WTC11 (cell line): Measurements from ENCODE around the gene ASB8. TPM values are rescaled to one million over a fixed set of nuclear protein-coding genes. Genes with fewer than 3 reads are reported as not detected.

ENCODE experiments used
- ATAC-seq: fragments of 200-7000 bp; cut with Tn5 transposase; 2 replicates; pipeline ENCODE4 v1.10.0; 2021; ENCODE audit warnings: mild to moderate bottlenecking, moderate library complexity
- CTCF ChIA-PET: fragments of 300-600 bp; sonication (Branson Sonifier 250); formaldehyde crosslinking; loops from one replicate; lab custom pipeline; 2021; ENCODE audit warnings: antibody characterized with exemption; lab: Charles Lee
- POLR2A ChIA-PET: fragments of 350-600 bp; sonication (Branson Sonifier 250); formaldehyde crosslinking; loops from one replicate; lab custom pipeline; 2021; ENCODE audit warnings: antibody characterized with exemption; lab: Charles Lee
- DNase-seq: peaks from one replicate; pipeline ENCODE4 v3.0.0; 2021; ENCODE audit warnings: low spot score
- H3K27ac Mint-ChIP-seq: 2 replicates; pipeline ENCODE4 v1.8.0; 2021; ENCODE audit warnings: mixed read lengths
- H3K27me3 Mint-ChIP-seq: 2 replicates; pipeline ENCODE4 v1.8.0; 2021; ENCODE audit warnings: low read depth, mild to moderate bottlenecking, moderate library complexity, mixed read lengths
- H3K36me3 Mint-ChIP-seq: 2 replicates; pipeline ENCODE4 v1.8.0; 2021; ENCODE audit warnings: mixed read lengths
- H3K4me1 Mint-ChIP-seq: 2 replicates; pipeline ENCODE4 v1.8.0; 2022; ENCODE audit warnings: mixed read lengths
- H3K4me3 Mint-ChIP-seq: 2 replicates; pipeline ENCODE4 v1.8.0; 2021; ENCODE audit warnings: mild to moderate bottlenecking, moderate library complexity, mixed read lengths
- H3K9me3 Mint-ChIP-seq: 2 replicates; pipeline ENCODE4 v1.8.0; 2021; ENCODE audit warnings: mixed read lengths
- ATF1 ChIP-seq: sonication (generic); formaldehyde crosslinking; IDR thresholded peaks from 2 replicates; pipeline ENCODE4 v1.8.1; 2023; ENCODE audit warnings: mild to moderate bottlenecking, moderate library complexity, missing genetic modification reagents
- CREB1 ChIP-seq: sonication (generic); formaldehyde crosslinking; IDR thresholded peaks from 2 replicates; pipeline ENCODE4 v1.8.0; 2023; ENCODE audit warnings: mild to moderate bottlenecking, missing genetic modification reagents
- FOXJ3 ChIP-seq: sonication (generic); formaldehyde crosslinking; IDR thresholded peaks from 2 replicates; pipeline ENCODE4 v1.9.0; 2021; ENCODE audit warnings: missing genetic modification reagents, mild to moderate bottlenecking, borderline replicate concordance
- GABPB1 ChIP-seq: sonication (generic); formaldehyde crosslinking; IDR thresholded peaks from 2 replicates; pipeline ENCODE4 v1.8.1; 2023; ENCODE audit warnings: mild to moderate bottlenecking, missing genetic modification reagents
- IRF2 ChIP-seq: sonication (generic); formaldehyde crosslinking; IDR thresholded peaks from 2 replicates; pipeline ENCODE4 v1.8.0; 2022; ENCODE audit warnings: low read depth, missing genetic modification reagents, borderline replicate concordance
- JAZF1 ChIP-seq: fragments of 250-450 bp; sonication (Bioruptor Pico); IDR thresholded peaks from 2 replicates; pipeline ENCODE4 v1.9.0; 2021; ENCODE audit warnings: moderate library complexity, mild to moderate bottlenecking, inconsistent platforms
- JUN ChIP-seq: sonication (generic); formaldehyde crosslinking; IDR thresholded peaks from 2 replicates; pipeline ENCODE4 v1.8.0; 2023; ENCODE audit warnings: mild to moderate bottlenecking, missing genetic modification reagents
- NR3C1 ChIP-seq: sonication (generic); formaldehyde crosslinking; conservative IDR thresholded peaks from 2 replicates; pipeline ENCODE4 v1.8.1; 2023; ENCODE audit warnings: low read depth, mild to moderate bottlenecking, missing genetic modification reagents
- TEAD1 ChIP-seq: sonication (generic); formaldehyde crosslinking; IDR thresholded peaks from 2 replicates; pipeline ENCODE4 v1.8.0; 2022; ENCODE audit warnings: mild to moderate bottlenecking, missing genetic modification reagents
- TEAD4 ChIP-seq: sonication (generic); formaldehyde crosslinking; IDR thresholded peaks from 2 replicates; pipeline ENCODE4 v1.8.0; 2022; ENCODE audit warnings: mild to moderate bottlenecking, missing genetic modification reagents
- USF1 ChIP-seq: sonication (generic); formaldehyde crosslinking; IDR thresholded peaks from 2 replicates; pipeline ENCODE4 v1.8.0; 2022; ENCODE audit warnings: mild to moderate bottlenecking, missing genetic modification reagents
- ZBTB21 ChIP-seq: sonication (generic); formaldehyde crosslinking; IDR thresholded peaks from 2 replicates; pipeline ENCODE4 v1.8.1; 2023; ENCODE audit warnings: mild to moderate bottlenecking, missing genetic modification reagents, borderline replicate concordance
- ZMAT4 ChIP-seq: fragments of 250-450 bp; sonication (Bioruptor Pico); IDR thresholded peaks from 2 replicates; pipeline ENCODE4 v1.9.0; 2021; ENCODE audit warnings: mild to moderate bottlenecking
- ZNF219 ChIP-seq: sonication (generic); formaldehyde crosslinking; IDR thresholded peaks from 2 replicates; pipeline ENCODE4 v1.8.0; 2023; ENCODE audit warnings: missing genetic modification reagents, mild to moderate bottlenecking, borderline replicate concordance
- ZNF232 ChIP-seq: sonication (generic); formaldehyde crosslinking; IDR thresholded peaks from 2 replicates; pipeline ENCODE4 v1.8.0; 2022; ENCODE audit warnings: mild to moderate bottlenecking, missing genetic modification reagents
- ZNF396 ChIP-seq: fragments of 250-450 bp; sonication (Bioruptor Pico); IDR thresholded peaks from 2 replicates; pipeline ENCODE4 v1.8.0; 2021; ENCODE audit warnings: mild to moderate bottlenecking, moderate library complexity, borderline replicate concordance
- ZNF425 ChIP-seq: fragments of 250-450 bp; sonication (Bioruptor Pico); conservative IDR thresholded peaks from 2 replicates; pipeline ENCODE4 v1.9.0; 2021; ENCODE audit warnings: mild to moderate bottlenecking
- ZNF671 ChIP-seq: fragments of 250-450 bp; sonication (Bioruptor Pico); IDR thresholded peaks from 2 replicates; pipeline ENCODE4 v1.8.0; 2021; ENCODE audit warnings: mild to moderate bottlenecking
- total RNA-seq: library from RNA; stranded (reverse); gene quantifications from 3 replicates; pipeline ENCODE4 v1.2.3, GENCODE V29; 2021
- TF ChIP-seq, protein P1 (sequence below): fragments of 250-450 bp; sonication (Bioruptor Pico); IDR thresholded peaks from 2 replicates; pipeline ENCODE4 v1.9.0; 2021; ENCODE audit warnings: moderate library complexity, mild to moderate bottlenecking, inconsistent platforms, borderline replicate concordance

The ASB8 gene
- total RNA-seq, 1 experiment from 2014 or later, result 7.4 TPM

DNA sequence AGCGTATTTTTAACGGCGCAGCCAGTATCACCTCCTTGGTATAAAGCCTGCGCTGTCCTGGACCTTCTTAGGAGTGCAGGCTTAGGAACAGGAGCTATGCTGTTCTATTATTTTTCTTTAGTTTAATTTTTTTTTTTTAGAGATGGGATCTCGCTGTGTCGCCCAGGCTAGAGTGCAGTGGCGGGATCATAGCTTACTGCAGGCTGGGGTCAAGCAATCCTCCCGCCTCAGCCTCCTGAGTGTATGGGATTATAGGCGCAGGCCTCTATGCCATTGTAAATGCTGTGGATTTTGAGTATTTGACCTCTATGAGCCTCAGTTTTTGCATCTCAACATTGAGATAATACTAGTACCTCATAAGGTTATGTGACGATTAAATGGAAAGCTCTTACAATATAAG, 41.7 kb upstream of the ASB8 start:
- ChIA-PET POLR2A (interaction anchor here (0.6 to 1.7 kb wide), 3 partner anchors 41 to 294 kb away, joined by 3 to 5 read pairs (median 3); partner anchors contain the start of gene VDR), CTCF (interaction anchor here (0.8 to 4.4 kb wide), 5 partner anchors 10 to 419 kb away, joined by 3 to 25 read pairs (median 20); no protein-coding TSS in a partner anchor)
- H3K27me3 Mint-ChIP-seq, result peaks cover 78% of the 10 kb centered on the region

DNA sequence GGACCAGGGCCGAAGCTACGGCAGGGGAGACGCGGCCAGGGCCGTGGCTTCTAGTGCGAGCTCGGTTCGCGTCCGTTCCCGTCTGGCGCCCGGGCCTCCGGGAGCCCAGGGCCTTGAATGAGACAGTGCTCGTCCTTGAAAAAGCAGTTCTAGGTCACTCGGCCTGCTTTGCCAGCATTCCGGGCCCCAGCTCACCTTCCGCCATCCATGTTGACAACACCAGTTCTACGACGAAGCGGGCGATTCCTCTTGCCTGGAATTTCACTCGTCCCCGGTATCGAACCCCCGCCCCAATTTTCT, 41.3 kb upstream of the ASB8 start:
- H3K4me1 Mint-ChIP-seq, result 0 out of 2 replicates have a peak, but pooled peaks cover 7% of the 10 kb centered on the region
- CTCF ChIA-PET, result interaction anchor here (1.1 to 4.4 kb wide), 11 partner anchors 10 to 555 kb away, joined by 4 to 25 read pairs (median 9); partner anchors contain the start of gene VDR

More for the DNA sequence above, 41.7 kb upstream of the ASB8 start:
- ATAC-seq (no peak), DNase-seq (no peak)
- Mint-ChIP-seq H3K9me3 (peaks cover 19% of the 10 kb centered on the region), H3K36me3 (no peaks in the 10 kb centered on the region), H3K4me3 (peak overlapping the region; percentile 78), H3K27ac (no peak overlapping the region), H3K4me1 (0 out of 2 replicates have a peak, but pooled peaks cover 7% of the 10 kb centered on the region)
- TF ChIP-seq ZNF671 (no peak), JAZF1 (no peak), TEAD1 (CRISPR knock-in tag) (no peak), TEAD4 (CRISPR knock-in tag) (no peak), USF1 (CRISPR knock-in tag) (no peak), GABPB1 (CRISPR knock-in tag) (no peak), ZMAT4 (CRISPR knock-in tag) (no peak), ZNF396 (CRISPR knock-in tag) (no peak), JUN (CRISPR knock-in tag) (no peak)
- TF ChIP-seq, protein P1, sequence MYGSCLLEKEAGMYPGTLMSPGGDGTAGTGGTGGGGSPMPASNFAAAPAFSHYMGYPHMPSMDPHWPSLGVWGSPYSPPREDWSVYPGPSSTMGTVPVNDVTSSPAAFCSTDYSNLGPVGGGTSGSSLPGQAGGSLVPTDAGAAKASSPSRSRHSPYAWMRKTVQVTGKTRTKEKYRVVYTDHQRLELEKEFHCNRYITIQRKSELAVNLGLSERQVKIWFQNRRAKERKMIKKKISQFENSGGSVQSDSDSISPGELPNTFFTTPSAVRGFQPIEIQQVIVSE (CRISPR knock-in tag), result no peak

More for the DNA sequence above, 41.3 kb upstream of the ASB8 start:
- 0 out of 2 replicates have a peak, but pooled peaks have one; percentile 1 for ATAC-seq
- TF ChIP-seq ATF1 (CRISPR knock-in tag), result no peak
- no peak for TF ChIP-seq ZNF425 (CRISPR knock-in tag)
- TF ChIP-seq ZBTB21 (CRISPR knock-in tag), result no peak
- no peak for TF ChIP-seq JAZF1
- TF ChIP-seq CREB1 (CRISPR knock-in tag), result no peak
- TF ChIP-seq NR3C1 (CRISPR knock-in tag), result no peak
- TF ChIP-seq FOXJ3 (CRISPR knock-in tag), result no peak
- TF ChIP-seq IRF2, result no peak
- TF ChIP-seq ZNF232, result no peak
- TF ChIP-seq ZNF219 (CRISPR knock-in tag), result no peak
- TF ChIP-seq TEAD4 (CRISPR knock-in tag), result no peak
- H3K27me3 Mint-ChIP-seq, result peaks cover 78% of the 10 kb centered on the region
- H3K27ac Mint-ChIP-seq, result peak overlapping the region; percentile 97
- peaks cover 15% of the 10 kb centered on the region for H3K9me3 Mint-ChIP-seq
- peak; percentile 36 for DNase-seq
- no peaks in the 10 kb centered on the region for H3K36me3 Mint-ChIP-seq
- POLR2A ChIA-PET, result interaction anchor here (1.1 to 1.8 kb wide), 3 partner anchors 14 to 293 kb away, joined by 3 to 9 read pairs (median 5); partner anchors contain the start of gene VDR
- H3K4me3 Mint-ChIP-seq, result peak overlapping the region; percentile 78
